Measurements from ENCODE around the gene ZGPAT.

Gene ZGPAT

GRCh38 chr20:63745424-63745805 is 37.6 kb downstream of the ZGPAT start:
- DNase-seq: no peak

GRCh38 chr20:63745961-63746731 is 38.3 kb downstream of the ZGPAT start:
- no peak for DNase-seq

GRCh38 chr20:63746751-63747315 is 39.0 kb downstream of the ZGPAT start:
- no peak for DNase-seq

GRCh38 chr20:63747622-63748069 is 39.8 kb downstream of the ZGPAT start:
- no peak for DNase-seq

- DNase-seq: no peak
Observed at GRCh38 chr20:63748070-63748933, 40.5 kb downstream of the ZGPAT start.

GRCh38 chr20:63748934-63749270 is 41.1 kb downstream of the ZGPAT start:
- no peak for DNase-seq

- DNase-seq: no peak
Observed at GRCh38 chr20:63749597-63750508, 42.0 kb downstream of the ZGPAT start.

- DNase-seq: peak; percentile 54 to 69
Observed at GRCh38 chr20:63750807-63751470, 43.1 kb downstream of the ZGPAT start.

- peak in 1 of 2 donors; percentile 29 for DNase-seq
Observed at GRCh38 chr20:63751471-63752271, 43.8 kb downstream of the ZGPAT start.

GRCh38 chr20:63752411-63753101 is 44.7 kb downstream of the ZGPAT start:
- DNase-seq: no peak

- DNase-seq: no peak
Observed at GRCh38 chr20:63753381-63753780, 45.5 kb downstream of the ZGPAT start.

- no peak for DNase-seq
Observed at GRCh38 chr20:63754008-63754407, 46.2 kb downstream of the ZGPAT start.

- no peak for DNase-seq
Observed at GRCh38 chr20:63755933-63756647, 48.3 kb downstream of the ZGPAT start.

GRCh38 chr20:63756648-63756991 is 48.8 kb downstream of the ZGPAT start:
- DNase-seq: peak in 1 of 2 donors; percentile 42

GRCh38 chr20:63758152-63758551 is 50.3 kb downstream of the ZGPAT start:
- DNase-seq: no peak

- no peak for DNase-seq
Observed at GRCh38 chr20:63759377-63759901, 51.6 kb downstream of the ZGPAT start.

GRCh38 chr20:63765082-63765873 is 57.4 kb downstream of the ZGPAT start:
- DNase-seq: no peak

- no peak for DNase-seq
Observed at GRCh38 chr20:63765902-63766301, 58.1 kb downstream of the ZGPAT start.
